Neural progenitor cell (in vitro differentiated cells): Measurements from ENCODE around the gene POU1F1.

ENCODE experiments used
- CTCF ChIP-seq: fragments of 200-600 bp; sonication (generic); IDR thresholded peaks from 2 replicates; pipeline ENCODE4 v1.5.1; 2017; ENCODE audit warnings: antibody characterized with exemption, mild to moderate bottlenecking
- EZH2 ChIP-seq: fragments of 200-600 bp; sonication (generic); IDR thresholded peaks from 2 replicates; pipeline ENCODE4 v1.6.1; 2017; ENCODE audit warnings: antibody characterized with exemption, mild to moderate bottlenecking, moderate library complexity

DNA sequence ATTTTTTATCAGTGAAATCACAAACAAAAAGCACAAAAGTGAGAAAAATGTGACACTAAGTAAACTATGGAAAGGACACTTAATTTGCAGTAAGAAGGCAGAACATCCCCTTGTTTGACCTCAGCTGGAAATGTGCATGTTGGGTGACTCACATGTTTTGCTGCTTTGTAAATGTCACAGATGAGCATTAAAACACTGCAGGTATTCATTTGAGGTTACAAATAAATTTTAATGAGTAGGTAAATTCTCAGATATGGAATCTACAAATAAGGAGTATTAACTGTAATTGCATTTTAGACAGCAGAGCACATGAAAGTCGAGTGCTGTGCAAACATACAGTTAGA is 29.0 kb downstream of the POU1F1 start:
- TF ChIP-seq CTCF, result no peak
- no peak for TF ChIP-seq EZH2
